H1 (cell line): Measurements from ENCODE around the gene FOXO6. TPM values are rescaled to one million over a fixed set of nuclear protein-coding genes. Genes with fewer than 3 reads are reported as not detected.
A peak's percentile ranks its signal among the peaks of the same experiment; 100 is the strongest.

ENCODE experiments used
- CTCF ChIA-PET: fragments of 300-600 bp; sonication (Branson Sonifier 250); formaldehyde crosslinking; loops from one replicate; lab custom pipeline; 2021; ENCODE audit not compliant: partially characterized antibody; lab: Charles Lee
- POLR2A ChIA-PET: fragments of 300-600 bp; sonication (Branson Sonifier 250); formaldehyde crosslinking; loops from one replicate; lab custom pipeline; 2021; ENCODE audit warnings: inconsistent platforms; ENCODE audit not compliant: partially characterized antibody; lab: Charles Lee
- DNase-seq, 2 experiments: peaks; one replicate each; pipeline versions ENCODE4 v3.0.0 to v3.0.0-alpha.2; 2010 to 2022; ENCODE audit warnings: low spot score in 2 of 2, low read depth in 1 of 2, mixed read lengths in 1 of 2
- FAIRE-seq: peaks from 2 replicates; lab custom pipeline; 2011; peaks lifted over from hg19 to GRCh38; lab: Jason Lieb, UNC
- H2AFZ ChIP-seq: 2 replicates; pipeline ENCODE4 v1.8.1; 2012; ENCODE audit warnings: low read length, inconsistent platforms
- H2AK5ac ChIP-seq: 2 replicates; pipeline ENCODE4 v1.6.1; 2013; ENCODE audit warnings: low read depth, low read length
- H2BK120ac ChIP-seq: replicated peaks from 2 replicates; pipeline ENCODE3; 2013; ENCODE audit warnings: low read depth, low read length, inconsistent platforms
- H2BK12ac ChIP-seq: 2 replicates; pipeline ENCODE4 v1.6.1; 2013; ENCODE audit warnings: low read depth, low read length
- H2BK15ac ChIP-seq: 2 replicates; pipeline ENCODE4 v1.6.1; 2013; ENCODE audit warnings: low read length
- H2BK20ac ChIP-seq: 2 replicates; pipeline ENCODE4 v1.6.1; 2013; ENCODE audit warnings: low read length
- H2BK5ac ChIP-seq: 2 replicates; pipeline ENCODE4 v1.6.1; 2013; ENCODE audit warnings: low read depth, low read length
- H3K14ac ChIP-seq: 2 replicates; pipeline ENCODE4 v1.6.1; 2013; ENCODE audit warnings: inconsistent platforms; ENCODE audit not compliant: insufficient read length
- H3K18ac ChIP-seq: 2 replicates; pipeline ENCODE4 v1.6.1; 2013; ENCODE audit warnings: low read length; ENCODE audit errors: extremely low read depth
- H3K23ac ChIP-seq: 2 replicates; pipeline ENCODE4 v1.6.1; 2013; ENCODE audit warnings: inconsistent platforms; ENCODE audit not compliant: insufficient read length
- H3K23me2 ChIP-seq: 2 replicates; pipeline ENCODE4 v1.6.1; 2013; ENCODE audit warnings: low read depth, low read length
- H3K27ac ChIP-seq: 2 replicates; pipeline ENCODE4 v1.6.1; 2011; ENCODE audit warnings: low read depth, low read length, inconsistent platforms
- H3K27me3 ChIP-seq, 4 experiments: replicated peaks in 1 of 4; 1 replicate in 1 of 4; 2 replicates in 3 of 4; pipeline versions ENCODE4 v1.6.1 to v1.8.1; 2011 to 2013; ENCODE audit warnings: low read length in 3 of 4, mild to moderate bottlenecking in 3 of 4, inconsistent platforms in 2 of 4, mixed read lengths in 2 of 4, moderate library complexity in 1 of 4; ENCODE audit not compliant: control insufficient read depth in 3 of 4, insufficient read depth in 3 of 4; ENCODE audit errors: extremely low read depth in 1 of 4
- H3K36me3 ChIP-seq, 4 experiments: 2 replicates each; pipeline versions ENCODE4 v1.6.1 to v1.8.1; 2011 to 2013; ENCODE audit warnings: mild to moderate bottlenecking in 4 of 4, low read length in 3 of 4, moderate library complexity in 2 of 4, control low read depth in 1 of 4, inconsistent platforms in 1 of 4; ENCODE audit not compliant: insufficient read depth in 4 of 4, control insufficient read depth in 2 of 4
- H3K4ac ChIP-seq: replicated peaks from 2 replicates; pipeline ENCODE3; 2013; ENCODE audit warnings: low read length, low read depth, mixed read lengths, inconsistent platforms; ENCODE audit not compliant: insufficient read length
- H3K4me1 ChIP-seq, 4 experiments: replicated peaks in 1 of 4; 1 replicate in 1 of 4; 2 replicates in 3 of 4; pipeline versions ENCODE4 v1.6.1 to v1.8.1; 2011 to 2013; ENCODE audit warnings: low read length in 3 of 4, inconsistent platforms in 2 of 4, mixed read lengths in 1 of 4; ENCODE audit not compliant: insufficient read depth in 4 of 4, control insufficient read depth in 3 of 4
- H3K4me2 ChIP-seq, 2 experiments: 2 replicates each; pipeline versions ENCODE4 v1.6.1 to v1.8.1; 2011 to 2013; ENCODE audit warnings: low read depth in 2 of 2, low read length in 2 of 2, control low read depth in 1 of 2, inconsistent platforms in 1 of 2, mild to moderate bottlenecking in 1 of 2; ENCODE audit not compliant: insufficient read depth in 1 of 2
- H3K4me3 ChIP-seq, 4 experiments: fragments of 200-600, 300-600 bp in 1 of 4; sonication (generic), shearing (Covaris generic), sonication (Bioruptor Twin) in 1 of 4; 2 replicates each; pipeline versions ENCODE4 v1.5.1 to v1.8.1; 2011 to 2016; ENCODE audit warnings: low read length in 4 of 4, low read depth in 3 of 4, control low read depth in 2 of 4, inconsistent platforms in 2 of 4, mild to moderate bottlenecking in 2 of 4, mixed read lengths in 1 of 4, moderate library complexity in 1 of 4; ENCODE audit not compliant: insufficient read depth in 2 of 4; ENCODE audit errors: extremely low read depth in 1 of 4
- H3K56ac ChIP-seq: replicated peaks from 2 replicates; pipeline ENCODE3; 2013; ENCODE audit warnings: low read depth, mild to moderate bottlenecking, mixed read lengths, low read length, inconsistent platforms; ENCODE audit not compliant: insufficient read length
- H3K79me1 ChIP-seq: 2 replicates; pipeline ENCODE4 v1.6.1; 2013; ENCODE audit warnings: low read depth, low read length, control low read depth
- H3K79me2 ChIP-seq, 2 experiments: 2 replicates each; pipeline versions ENCODE4 v1.6.1 to v1.8.1; 2012 to 2013; ENCODE audit warnings: low read length in 2 of 2, mild to moderate bottlenecking in 2 of 2, inconsistent platforms in 1 of 2; ENCODE audit not compliant: insufficient read depth in 2 of 2, control insufficient read depth in 1 of 2
- H3K9ac ChIP-seq, 4 experiments: replicated peaks in 1 of 4; 1 replicate in 1 of 4; 2 replicates in 3 of 4; pipeline versions ENCODE4 v1.6.1 to v1.8.1; 2011 to 2013; ENCODE audit warnings: low read depth in 3 of 4, low read length in 3 of 4, control low read depth in 2 of 4, mild to moderate bottlenecking in 2 of 4, moderate library complexity in 2 of 4, inconsistent platforms in 1 of 4; ENCODE audit errors: extremely low read depth in 1 of 4
- H3K9me3 ChIP-seq, 2 experiments: 2 replicates each; pipeline versions ENCODE4 v1.6.1 to v1.8.1; 2012 to 2013; ENCODE audit warnings: mild to moderate bottlenecking in 2 of 2, moderate library complexity in 2 of 2, control low read depth in 1 of 2, inconsistent platforms in 1 of 2, low read depth in 1 of 2, low read length in 1 of 2, mixed read lengths in 1 of 2; ENCODE audit not compliant: insufficient read depth in 2 of 2
- H4K20me1 ChIP-seq, 2 experiments: replicated peaks in 1 of 2; 2 replicates each; pipeline versions ENCODE3 to v1.8.1; 2011 to 2013; ENCODE audit warnings: inconsistent platforms in 2 of 2, low read length in 2 of 2, mild to moderate bottlenecking in 1 of 2; ENCODE audit not compliant: insufficient read depth in 2 of 2, control insufficient read depth in 1 of 2
- H4K5ac ChIP-seq: 2 replicates; pipeline ENCODE4 v1.6.1; 2013; ENCODE audit warnings: low read length, low read depth, mixed read lengths, inconsistent platforms; ENCODE audit not compliant: insufficient read length
- H4K8ac ChIP-seq: 2 replicates; pipeline ENCODE4 v1.8.0; 2013; ENCODE audit warnings: mild to moderate bottlenecking, moderate library complexity, low read length, inconsistent platforms; ENCODE audit not compliant: insufficient read depth; ENCODE audit errors: extremely low read depth
- H4K91ac ChIP-seq: replicated peaks from 2 replicates; pipeline ENCODE3; 2013; ENCODE audit warnings: low read length, mixed read lengths, inconsistent platforms; ENCODE audit not compliant: insufficient read length
- ASH2L ChIP-seq: fragments of 200-600, 300-600 bp; sonication (generic); IDR thresholded peaks from one replicate; pipeline ENCODE4 v1.7.1; 2017; ENCODE audit warnings: low read length
- BACH1 ChIP-seq: IDR thresholded peaks from 2 replicates; pipeline ENCODE4 v1.6.1; 2012; ENCODE audit warnings: low read length, improper control_type of control experiment
- CBX5 ChIP-seq: fragments of 300-800, 300-1000 bp; sonication (generic); IDR thresholded peaks from 2 replicates; pipeline ENCODE4 v1.7.1; 2016; ENCODE audit warnings: antibody characterized with exemption, low read length, low read depth
- CTBP2 ChIP-seq: IDR thresholded peaks from 2 replicates; pipeline ENCODE4 v1.7.0; 2011; ENCODE audit warnings: borderline replicate concordance, mild to moderate bottlenecking, moderate library complexity, mixed read lengths, low read length; ENCODE audit not compliant: insufficient read depth, insufficient read length
- EGR1 ChIP-seq: IDR thresholded peaks from 2 replicates; pipeline ENCODE4 v1.6.1; 2011; ENCODE audit warnings: low read depth, low read length, borderline replicate concordance
- HDAC6 ChIP-seq: IDR thresholded peaks from one replicate; pipeline ENCODE4 v1.7.1; 2012; ENCODE audit warnings: low read depth, mild to moderate bottlenecking, inconsistent platforms, low read length, moderate library complexity
- KDM5A ChIP-seq: fragments of 200-600 bp; IDR thresholded peaks from 2 replicates; pipeline ENCODE4 v1.7.1; 2012; ENCODE audit warnings: mild to moderate bottlenecking, low read length, inconsistent platforms, mixed read lengths
- POU5F1 ChIP-seq: IDR thresholded peaks from 2 replicates; pipeline ENCODE4 v1.6.1; 2011; ENCODE audit warnings: low read depth, mild to moderate bottlenecking, low read length, moderate library complexity
- RBBP5 ChIP-seq: IDR thresholded peaks from 2 replicates; pipeline ENCODE4 v1.7.1; 2012; ENCODE audit warnings: low read depth, mild to moderate bottlenecking, inconsistent platforms, low read length, moderate library complexity, borderline replicate concordance
- SRF ChIP-seq: IDR thresholded peaks from 2 replicates; pipeline ENCODE4 v1.6.1; 2011; ENCODE audit warnings: mild to moderate bottlenecking, low read depth, low read length, moderate library complexity
- YY1 ChIP-seq: IDR thresholded peaks from 2 replicates; pipeline ENCODE4 v1.6.1; 2011; ENCODE audit warnings: low read depth, mild to moderate bottlenecking, low read length
- WGBS, 2 experiments: shearing (Covaris generic) in 1 of 2; methylation state at CpG; one replicate each; pipeline versions ENCODE4 v1.1.6 to v1.1.7; 2013 to 2015; ENCODE audit warnings: low lambda C conversion rate in 2 of 2, mixed read lengths in 2 of 2, inconsistent platforms in 1 of 2, low coverage in 1 of 2, missing lambda C conversion rate in 1 of 2; ENCODE audit not compliant: insufficient replicate concordance in 2 of 2, insufficient coverage in 1 of 2, insufficient read length in 1 of 2; ENCODE audit errors: extremely low coverage in 1 of 2, missing lambda C conversion rate in 1 of 2; 5-methylcytosine and 5-hydroxymethylcytosine counted together
- polyA plus RNA-seq, 7 experiments: library from polyadenylated mRNA; depleted of rRNA in 3 of 7; stranded (reverse) in 5 of 7; unstranded in 2 of 7; fragments of >200 nt in 5 of 7; fragments of 200-250 nt in 2 of 7; gene quantifications; 1 replicate in 5 of 7; 2 replicates in 1 of 7; 4 replicates in 1 of 7; pipeline versions ENCODE4 v1.2.1 to v1.2.3, GENCODE V29; 2011 to 2013; ENCODE audit warnings: missing spikeins in 2 of 7, mixed read lengths in 2 of 7
- total RNA-seq: library from RNA; stranded (reverse); fragmentation: NEBNext Ultra II Directional; extraction: Animal tissue kit (Norgen Biotek cat#: 25700); gene quantifications from 2 replicates; pipeline ENCODE4 v1.2.1, GENCODE V29; 2021
- TF ChIP-seq, protein P1 (sequence below): IDR thresholded peaks from 2 replicates; pipeline ENCODE4 v1.6.1; 2012; ENCODE audit warnings: inconsistent platforms

Gene FOXO6
- total and polyA plus RNA-seq, 2 of the 8 experiments (the other 6 are each of a cell fraction or from before 2014, with no cell fraction given) = 0.59 to 3.0 TPM

DNA sequence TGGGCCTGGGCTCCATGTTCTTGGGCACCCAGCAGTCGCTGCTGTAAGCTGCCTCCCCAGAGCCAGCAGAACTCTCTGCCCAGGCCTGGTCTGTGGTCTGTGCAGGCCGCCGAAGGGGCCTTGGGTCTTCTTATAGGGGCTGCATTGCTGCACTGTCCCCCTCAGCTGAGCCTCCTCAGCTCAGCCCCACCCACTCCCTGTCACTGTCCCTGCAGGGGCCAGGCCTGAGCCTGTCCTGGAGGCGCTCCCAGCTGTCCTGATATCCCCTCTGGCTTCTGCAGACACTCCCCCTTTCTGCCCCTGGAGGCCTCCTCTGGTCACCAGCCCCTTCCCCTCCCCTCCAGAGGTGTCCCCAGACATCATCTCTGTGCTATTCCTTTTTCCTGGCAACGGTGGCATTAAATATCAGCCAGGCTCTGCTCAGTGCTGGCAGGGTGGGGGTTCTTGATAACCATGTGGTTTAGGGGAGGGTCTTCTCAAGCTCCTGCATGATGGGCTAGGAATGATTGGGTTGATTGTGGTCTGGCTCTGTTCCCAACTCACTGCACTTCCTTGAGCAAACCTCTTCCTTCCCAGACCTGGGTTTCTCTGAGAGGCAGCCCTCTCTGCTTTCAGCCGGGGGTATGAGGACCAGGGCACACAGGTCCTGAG, 3.7 kb upstream of the FOXO6 start:
- no peak overlapping the region for H3K14ac ChIP-seq
- no peaks in the 10 kb centered on the region for H3K9me3 ChIP-seq
- no peaks in the 10 kb centered on the region for H3K36me3 ChIP-seq
- no peak overlapping the region for H2BK20ac ChIP-seq
- no peak overlapping the region for H4K91ac ChIP-seq
- peaks cover 2 to 3% of the 10 kb centered on the region in 2 experiments for H4K20me1 ChIP-seq
- H4K5ac ChIP-seq = no peak overlapping the region
- 78% methylated on average over 6 of the region's 6 CpGs; no CpG with 5 or more reads in 1 of the 2 experiments for WGBS, 2 experiments
- no peak overlapping the region for H3K27ac ChIP-seq
- DNase-seq (peak in 1 of 2 experiments; percentile 48), FAIRE-seq (no peak)
- POLR2A ChIA-PET = interaction anchor here (0.9 to 1.7 kb wide), 5 partner anchors 10 to 73 kb away, joined by 3 to 9 read pairs (median 4); no protein-coding TSS in a partner anchor
- no peaks in the 10 kb centered on the region for H3K79me1 ChIP-seq
- peaks cover 3 to 33% (median 22%) of the 10 kb centered on the region in 4 experiments for H3K4me1 ChIP-seq
- no peak overlapping the region for H2BK120ac ChIP-seq
- H3K79me2 ChIP-seq = no peaks in the 10 kb centered on the region
- H2AFZ ChIP-seq = 0 out of 2 replicates have a peak overlapping the region, but pooled peaks have one; percentile 34
- peak overlapping the region; percentile 21; the same call in 1 of the 2 replicates for H2AK5ac ChIP-seq
- H3K23me2 ChIP-seq = peaks cover 14% of the 10 kb centered on the region
- H3K18ac ChIP-seq = peak overlapping the region; percentile 32
- H3K4me3 ChIP-seq = no peak overlapping the region
- peaks cover 9 to 16% (median 13%) of the 10 kb centered on the region in 4 experiments for H3K27me3 ChIP-seq
- H3K4me2 ChIP-seq = peak overlapping the region; percentile 40 to 71; a peak in 2 of 4 replicates
- CTCF ChIA-PET = interaction anchor here (0.6 to 11.6 kb wide), 23 partner anchors 10 to 134 kb away, joined by 3 to 173 read pairs (median 4); no protein-coding TSS in a partner anchor
- 0 out of 2 replicates have a peak overlapping the region, but pooled peaks have one; percentile 12 for H2BK5ac ChIP-seq
- TF ChIP-seq CTBP2 (no peak), SRF (no peak), POU5F1 (no peak), BACH1 (no peak), EGR1 (no peak), YY1 (no peak), ASH2L (no peak), RBBP5 (no peak), CBX5 (no peak), KDM5A (no peak), HDAC6 (no peak)
- TF ChIP-seq, protein P1, sequence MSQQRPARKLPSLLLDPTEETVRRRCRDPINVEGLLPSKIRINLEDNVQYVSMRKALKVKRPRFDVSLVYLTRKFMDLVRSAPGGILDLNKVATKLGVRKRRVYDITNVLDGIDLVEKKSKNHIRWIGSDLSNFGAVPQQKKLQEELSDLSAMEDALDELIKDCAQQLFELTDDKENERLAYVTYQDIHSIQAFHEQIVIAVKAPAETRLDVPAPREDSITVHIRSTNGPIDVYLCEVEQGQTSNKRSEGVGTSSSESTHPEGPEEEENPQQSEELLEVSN = no peak
- no peak overlapping the region for H3K23ac ChIP-seq
- H4K8ac ChIP-seq = no peak overlapping the region; the same call in 1 of the 2 replicates
- no peak overlapping the region; the same call in 1 of the 2 replicates for H2BK15ac ChIP-seq
- H3K4ac ChIP-seq = peak overlapping the region; percentile 44
- no peak overlapping the region; a peak in 1 of 7 replicates for H3K9ac ChIP-seq
- H3K56ac ChIP-seq = no peak overlapping the region
- peak overlapping the region; percentile 82; the same call in 1 of the 2 replicates for H2BK12ac ChIP-seq
